DND-41 (cell line): ENCODE results near the gene AFAP1.

ENCODE experiments used
- CTCF ChIP-seq: IDR thresholded peaks from 2 replicates; pipeline ENCODE4 v1.5.1; 2012; ENCODE audit warnings: borderline replicate concordance, low read length, moderate library complexity, mild to moderate bottlenecking; ENCODE audit not compliant: poor library complexity, severe bottlenecking; ENCODE audit errors: extremely low read depth
- EZH2 ChIP-seq: IDR thresholded peaks from 3 replicates; pipeline ENCODE4 v1.6.1; 2012; ENCODE audit warnings: borderline replicate concordance, low read depth, mild to moderate bottlenecking, moderate library complexity, low read length, inconsistent platforms; ENCODE audit not compliant: severe bottlenecking

DNA sequence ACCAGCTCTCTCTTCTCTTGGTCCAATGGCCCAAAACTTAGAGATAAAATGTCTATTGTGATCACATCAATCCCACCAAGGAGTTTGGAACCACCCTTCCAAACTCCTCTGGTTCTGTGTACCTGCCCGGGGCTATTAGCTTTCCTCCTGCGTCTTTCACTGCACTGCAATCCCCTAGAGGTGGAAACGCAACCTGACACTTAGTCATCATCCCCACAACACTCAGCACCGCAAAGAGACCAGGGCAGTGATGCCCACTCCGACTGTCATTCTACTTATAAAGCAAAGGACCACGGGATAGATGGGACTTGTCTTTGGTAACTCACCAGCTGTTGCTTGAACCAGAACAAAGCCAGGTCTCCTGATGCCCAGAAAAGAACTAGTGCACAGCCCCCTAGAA is 22.0 kb downstream of the AFAP1 start:
- no peak for TF ChIP-seq CTCF
- no peak for TF ChIP-seq EZH2
